HL-60 (cell line): Measurements from ENCODE around the gene IRAK3.

Experiments used
- CTCF ChIP-seq: IDR thresholded peaks from one replicate; pipeline ENCODE4 v1.5.1; 2011; ENCODE audit warnings: low read length, control low read depth, inconsistent platforms; ENCODE audit not compliant: insufficient read depth
- GABPA ChIP-seq: IDR thresholded peaks from 2 replicates; pipeline ENCODE4 v1.6.1; 2012; ENCODE audit warnings: low read depth
- POLR2AphosphoS5 ChIP-seq: IDR thresholded peaks from 2 replicates; pipeline ENCODE4 v1.6.1; 2012; ENCODE audit warnings: low read depth
- SPI1 ChIP-seq: IDR thresholded peaks from 2 replicates; pipeline ENCODE4 v1.6.1; 2012; ENCODE audit warnings: low read depth, mild to moderate bottlenecking, borderline replicate concordance

GRCh38 chr12:66282244-66282643 is 93.2 kb downstream of the IRAK3 start:
- TF ChIP-seq CTCF (no peak), SPI1 (no peak), POLR2AphosphoS5 (no peak), GABPA (no peak)
